BLaER1 (cell line): Measurements from ENCODE around the gene OCSTAMP.

Source experiments
- H3K27ac ChIP-seq: shearing (Covaris generic); formaldehyde crosslinking; 2 replicates; pipeline ENCODE4 v1.8.1; 2022
- H3K27me3 ChIP-seq: shearing (Covaris generic); formaldehyde crosslinking; 2 replicates; pipeline ENCODE4 v1.8.1; 2022
- H3K36me3 ChIP-seq: shearing (Covaris generic); formaldehyde crosslinking; 2 replicates; pipeline ENCODE4 v1.8.1; 2022
- H3K4me1 ChIP-seq: shearing (Covaris generic); formaldehyde crosslinking; 2 replicates; pipeline ENCODE4 v1.8.1; 2022
- H3K4me2 ChIP-seq: shearing (Covaris generic); formaldehyde crosslinking; 2 replicates; pipeline ENCODE4 v1.8.1; 2022
- H3K4me3 ChIP-seq: shearing (Covaris generic); formaldehyde crosslinking; 2 replicates; pipeline ENCODE4 v1.8.1; 2022
- H3K9ac ChIP-seq: shearing (Covaris generic); formaldehyde crosslinking; 2 replicates; pipeline ENCODE4 v1.8.1; 2022
- H3K9me3 ChIP-seq: shearing (Covaris generic); formaldehyde crosslinking; 2 replicates; pipeline ENCODE4 v1.8.1; 2022
- H4K20me1 ChIP-seq: shearing (Covaris generic); formaldehyde crosslinking; 2 replicates; pipeline ENCODE4 v1.8.1; 2022
- Cebpa-rat ChIP-seq: shearing (Covaris generic); IDR thresholded peaks from 2 replicates; pipeline ENCODE4 v1.8.1; 2022

The OCSTAMP gene

GRCh38 chr20:46575394-46575793 is 24.9 kb upstream of the OCSTAMP start:
- Histone ChIP-seq H3K4me1 (peaks cover 18% of the 10 kb centered on the region), H3K4me3 (no peak overlapping the region), H3K9ac (no peak overlapping the region), H3K4me2 (peak overlapping the region; percentile 69), H4K20me1 (no peaks in the 10 kb centered on the region), H3K27ac (no peak overlapping the region), H3K36me3 (no peaks in the 10 kb centered on the region), H3K9me3 (no peaks in the 10 kb centered on the region), H3K27me3 (no peaks in the 10 kb centered on the region)
- TF ChIP-seq Cebpa-rat = no peak

- H3K4me2 ChIP-seq = no peak overlapping the region
- no peak overlapping the region for H3K4me3 ChIP-seq
- peaks cover 18% of the 10 kb centered on the region for H3K4me1 ChIP-seq
- H3K27ac ChIP-seq = no peak overlapping the region
- H3K9ac ChIP-seq = no peak overlapping the region
- no peaks in the 10 kb centered on the region for H3K9me3 ChIP-seq
- TF ChIP-seq Cebpa-rat = no peak
- H3K36me3 ChIP-seq = no peaks in the 10 kb centered on the region
- no peaks in the 10 kb centered on the region for H3K27me3 ChIP-seq
- H4K20me1 ChIP-seq = no peaks in the 10 kb centered on the region
Measured at GRCh38 chr20:46573788-46574584, 23.5 kb upstream of the OCSTAMP start.

- peaks cover 18% of the 10 kb centered on the region for H3K4me1 ChIP-seq
- H3K4me3 ChIP-seq = no peak overlapping the region
- no peaks in the 10 kb centered on the region for H3K9me3 ChIP-seq
- no peak overlapping the region for H3K27ac ChIP-seq
- no peak overlapping the region for H3K9ac ChIP-seq
- no peak overlapping the region for H3K4me2 ChIP-seq
- no peak for TF ChIP-seq Cebpa-rat
- no peaks in the 10 kb centered on the region for H4K20me1 ChIP-seq
- no peaks in the 10 kb centered on the region for H3K27me3 ChIP-seq
- H3K36me3 ChIP-seq = no peaks in the 10 kb centered on the region
Measured at GRCh38 chr20:46573234-46573633, 22.8 kb upstream of the OCSTAMP start.

GRCh38 chr20:46572790-46573189 is 22.3 kb upstream of the OCSTAMP start:
- Histone ChIP-seq H3K27me3 (no peaks in the 10 kb centered on the region), H3K4me3 (no peak overlapping the region), H3K4me2 (no peak overlapping the region), H3K36me3 (no peaks in the 10 kb centered on the region), H3K9ac (no peak overlapping the region), H4K20me1 (no peaks in the 10 kb centered on the region), H3K9me3 (no peaks in the 10 kb centered on the region), H3K27ac (no peak overlapping the region), H3K4me1 (peaks cover 22% of the 10 kb centered on the region)
- no peak for TF ChIP-seq Cebpa-rat

GRCh38 chr20:46572153-46572552 is 21.7 kb upstream of the OCSTAMP start:
- H3K27me3 ChIP-seq = no peaks in the 10 kb centered on the region
- no peak overlapping the region for H3K4me3 ChIP-seq
- H3K36me3 ChIP-seq = no peaks in the 10 kb centered on the region
- peaks cover 28% of the 10 kb centered on the region for H3K4me1 ChIP-seq
- no peak overlapping the region for H3K9ac ChIP-seq
- no peak overlapping the region for H3K4me2 ChIP-seq
- no peak overlapping the region for H3K27ac ChIP-seq
- H4K20me1 ChIP-seq = no peaks in the 10 kb centered on the region
- H3K9me3 ChIP-seq = no peaks in the 10 kb centered on the region
- TF ChIP-seq Cebpa-rat = no peak

- TF ChIP-seq Cebpa-rat = no peak
- Histone ChIP-seq H3K36me3 (no peaks in the 10 kb centered on the region), H3K27ac (no peak overlapping the region)
Measured at GRCh38 chr20:46571418-46571817, 21.0 kb upstream of the OCSTAMP start.

GRCh38 chr20:46570956-46571355 is 20.5 kb upstream of the OCSTAMP start:
- Histone ChIP-seq H3K4me2 (no peak overlapping the region), H3K4me1 (peaks cover 20% of the 10 kb centered on the region), H3K27me3 (no peaks in the 10 kb centered on the region), H3K9me3 (no peaks in the 10 kb centered on the region), H4K20me1 (no peaks in the 10 kb centered on the region), H3K27ac (no peak overlapping the region), H3K9ac (no peak overlapping the region), H3K4me3 (no peak overlapping the region), H3K36me3 (no peaks in the 10 kb centered on the region)
- no peak for TF ChIP-seq Cebpa-rat

More at GRCh38 chr20:46571418-46571817, 21.0 kb upstream of the OCSTAMP start:
- Histone ChIP-seq H3K4me1 (peaks cover 25% of the 10 kb centered on the region), H3K4me3 (no peak overlapping the region), H3K4me2 (no peak overlapping the region), H3K9ac (no peak overlapping the region), H3K9me3 (no peaks in the 10 kb centered on the region), H3K27me3 (no peaks in the 10 kb centered on the region), H4K20me1 (no peaks in the 10 kb centered on the region)

- Histone ChIP-seq H3K4me2 (no peak overlapping the region), H4K20me1 (no peaks in the 10 kb centered on the region), H3K4me3 (no peak overlapping the region), H3K4me1 (peaks cover 13% of the 10 kb centered on the region), H3K9me3 (no peaks in the 10 kb centered on the region), H3K27me3 (no peaks in the 10 kb centered on the region), H3K36me3 (no peaks in the 10 kb centered on the region), H3K9ac (no peak overlapping the region), H3K27ac (no peak overlapping the region)
- no peak for TF ChIP-seq Cebpa-rat
Measured at GRCh38 chr20:46569961-46570360, 19.5 kb upstream of the OCSTAMP start.

- no peaks in the 10 kb centered on the region for H3K36me3 ChIP-seq
- peaks cover 13% of the 10 kb centered on the region for H3K4me1 ChIP-seq
- no peak overlapping the region for H3K4me2 ChIP-seq
- H3K9me3 ChIP-seq = no peaks in the 10 kb centered on the region
- H3K27me3 ChIP-seq = no peaks in the 10 kb centered on the region
- no peak overlapping the region for H3K9ac ChIP-seq
- no peak for TF ChIP-seq Cebpa-rat
- no peak overlapping the region for H3K27ac ChIP-seq
- H4K20me1 ChIP-seq = no peaks in the 10 kb centered on the region
- H3K4me3 ChIP-seq = no peak overlapping the region
Measured at GRCh38 chr20:46568570-46569129, 18.2 kb upstream of the OCSTAMP start.

- H3K27ac ChIP-seq = no peak overlapping the region
- H3K4me1 ChIP-seq = peaks cover 24% of the 10 kb centered on the region
- no peaks in the 10 kb centered on the region for H4K20me1 ChIP-seq
- H3K4me2 ChIP-seq = no peak overlapping the region
- no peaks in the 10 kb centered on the region for H3K27me3 ChIP-seq
- no peak overlapping the region for H3K4me3 ChIP-seq
- no peaks in the 10 kb centered on the region for H3K36me3 ChIP-seq
- no peaks in the 10 kb centered on the region for H3K9me3 ChIP-seq
- TF ChIP-seq Cebpa-rat = no peak
- no peak overlapping the region for H3K9ac ChIP-seq
Measured at GRCh38 chr20:46566125-46566524, 15.7 kb upstream of the OCSTAMP start.
